Spinal cord (tissue), 10 donors: ENCODE measurements around the gene ZXDC. TPM values are rescaled to one million over a fixed set of nuclear protein-coding genes. Genes with fewer than 3 reads are reported as not detected.

Experiments
- DNase-seq, 6 donors: peaks; one replicate each; pipeline versions ENCODE4 v3.0.0 to v3.0.0-alpha.2; 2013 to 2015; ENCODE audit warnings: low spot score in 6 of 6, low read depth in 4 of 6
- H3K27ac ChIP-seq: one replicate; pipeline ENCODE4 v1.5.1; 2013; ENCODE audit warnings: low read depth, low read length, control low read depth
- H3K27me3 ChIP-seq: one replicate; pipeline ENCODE4 v1.6.1; 2013; ENCODE audit warnings: low read length; ENCODE audit not compliant: control insufficient read depth, insufficient read depth
- H3K36me3 ChIP-seq: one replicate; pipeline ENCODE4 v1.6.1; 2013; ENCODE audit warnings: low read length; ENCODE audit not compliant: control insufficient read depth, insufficient read depth
- H3K4me1 ChIP-seq: one replicate; pipeline ENCODE4 v1.6.1; 2013; ENCODE audit warnings: low read length; ENCODE audit not compliant: control insufficient read depth, insufficient read depth
- H3K4me3 ChIP-seq: one replicate; pipeline ENCODE4 v1.5.1; 2013; ENCODE audit warnings: low read depth, low read length, control low read depth
- H3K9me3 ChIP-seq: one replicate; pipeline ENCODE4 v1.6.1; 2013; ENCODE audit warnings: low read length; ENCODE audit not compliant: control insufficient read depth, insufficient read depth
- WGBS: methylation state at CpG from one replicate; pipeline ENCODE4 v1.1.5; 2013; ENCODE audit warnings: missing lambda C conversion rate; ENCODE audit not compliant: insufficient coverage; 5-methylcytosine and 5-hydroxymethylcytosine counted together
- polyA plus RNA-seq, 2 donors: library from polyadenylated mRNA; unstranded; fragments of 120-200 nt; gene quantifications; one replicate each; pipeline ENCODE4 v1.2.1, GENCODE V29; 2013; ENCODE audit not compliant: insufficient read length in 2 of 2
- total RNA-seq, 2 donors: library from RNA; depleted of rRNA in 1 of 2; stranded (reverse); fragments of 120-200 nt in 1 of 2; fragments of >200 nt in 1 of 2; gene quantifications; one replicate each; pipeline versions ENCODE4 v1.2.3 to v1.2.4, GENCODE V29; 2013 to 2014
- donor health status: healthy.

Gene ZXDC
- total and polyA plus RNA-seq, 4 donors: 22.9 to 29.4 (median 27.3) TPM

- Histone ChIP-seq H3K4me1 (peaks cover 7% of the 10 kb centered on the region), H3K27me3 (no peaks in the 10 kb centered on the region), H3K9me3 (peaks cover 6% of the 10 kb centered on the region), H3K27ac (no peak overlapping the region), H3K36me3 (peaks cover 70% of the 10 kb centered on the region), H3K4me3 (no peak overlapping the region)
- WGBS: 97% methylated on average over 9 of the region's 14 CpGs
- DNase-seq: no peak
These were observed 40.0 kb downstream of the ZXDC start for GRCh38 chr3:126435456-126436315.

- DNase-seq: no peak
- Histone ChIP-seq H3K4me1 (peaks cover 7% of the 10 kb centered on the region), H3K9me3 (peaks cover 6% of the 10 kb centered on the region), H3K27me3 (no peaks in the 10 kb centered on the region), H3K27ac (no peak overlapping the region), H3K4me3 (no peak overlapping the region), H3K36me3 (peaks cover 64% of the 10 kb centered on the region)
- 87% methylated on average over 5 of the region's 8 CpGs for WGBS
These were observed 40.7 kb downstream of the ZXDC start for GRCh38 chr3:126434931-126435411.

DNA sequence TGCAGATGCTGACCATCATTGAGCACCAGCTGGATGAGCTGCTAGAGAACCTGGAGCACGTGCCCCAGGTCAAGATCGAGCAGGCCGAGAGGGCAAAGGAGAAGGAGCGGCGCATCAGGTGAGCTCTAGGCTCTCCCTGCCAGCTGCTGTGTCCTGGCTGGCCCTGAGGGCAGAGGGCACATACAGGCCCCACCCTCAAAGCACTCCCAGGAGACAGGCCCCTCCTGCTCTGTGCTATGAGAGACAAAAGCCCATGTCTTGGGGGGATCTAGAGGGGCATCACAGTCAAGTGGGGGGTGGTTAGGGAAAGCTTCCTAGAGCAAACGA lies 41.5 kb downstream of the ZXDC start:
- 100% methylated on average over 4 of the region's 6 CpGs for WGBS
- Histone ChIP-seq H3K27me3 (no peaks in the 10 kb centered on the region), H3K4me3 (no peak overlapping the region), H3K27ac (no peak overlapping the region), H3K36me3 (peaks cover 56% of the 10 kb centered on the region), H3K9me3 (peaks cover 6% of the 10 kb centered on the region), H3K4me1 (peaks cover 7% of the 10 kb centered on the region)
- DNase-seq: no peak

- no peak overlapping the region for H3K27ac ChIP-seq
- H3K4me3 ChIP-seq: no peak overlapping the region
- H3K27me3 ChIP-seq: no peaks in the 10 kb centered on the region
- DNase-seq: peak in 2 of 6 donors; percentile 50 to 61
- peaks cover 6% of the 10 kb centered on the region for H3K9me3 ChIP-seq
- peaks cover 51% of the 10 kb centered on the region for H3K36me3 ChIP-seq
- peaks cover 7% of the 10 kb centered on the region for H3K4me1 ChIP-seq
- WGBS: 69% methylated on average over 13 of the region's 13 CpGs
These were observed 42.0 kb downstream of the ZXDC start for GRCh38 chr3:126433496-126434263.

DNA sequence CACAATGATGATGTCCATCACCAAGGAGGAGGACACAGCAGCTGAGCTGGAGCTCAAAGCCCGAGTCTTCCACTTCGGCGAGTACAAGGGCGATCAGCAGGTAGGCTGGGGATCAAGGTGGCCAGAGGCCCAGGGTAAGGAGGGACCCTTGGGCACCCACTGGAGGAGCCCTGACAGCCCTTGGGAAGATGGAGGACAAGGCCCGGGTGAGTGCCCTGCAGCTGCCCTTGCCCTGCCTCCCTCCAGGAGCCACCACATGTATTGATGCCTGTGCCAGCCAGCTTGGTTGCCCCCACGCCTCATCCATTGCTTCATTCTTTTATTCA lies 42.6 kb downstream of the ZXDC start:
- Histone ChIP-seq H3K4me3 (no peak overlapping the region), H3K27me3 (no peaks in the 10 kb centered on the region), H3K9me3 (peaks cover 6% of the 10 kb centered on the region), H3K36me3 (peaks cover 45% of the 10 kb centered on the region), H3K4me1 (peaks cover 7% of the 10 kb centered on the region), H3K27ac (no peak overlapping the region)
- DNase-seq: no peak
- 88% methylated on average over 5 of the region's 6 CpGs for WGBS

GRCh38 chr3:126432361-126433104 lies 43.2 kb downstream of the ZXDC start:
- peaks cover 7% of the 10 kb centered on the region for H3K4me1 ChIP-seq
- peaks cover 40% of the 10 kb centered on the region for H3K36me3 ChIP-seq
- no peak overlapping the region for H3K4me3 ChIP-seq
- no peaks in the 10 kb centered on the region for H3K27me3 ChIP-seq
- DNase-seq: no peak
- WGBS: 94% methylated on average over 4 of the region's 4 CpGs
- no peak overlapping the region for H3K27ac ChIP-seq
- peaks cover 6% of the 10 kb centered on the region for H3K9me3 ChIP-seq

DNA sequence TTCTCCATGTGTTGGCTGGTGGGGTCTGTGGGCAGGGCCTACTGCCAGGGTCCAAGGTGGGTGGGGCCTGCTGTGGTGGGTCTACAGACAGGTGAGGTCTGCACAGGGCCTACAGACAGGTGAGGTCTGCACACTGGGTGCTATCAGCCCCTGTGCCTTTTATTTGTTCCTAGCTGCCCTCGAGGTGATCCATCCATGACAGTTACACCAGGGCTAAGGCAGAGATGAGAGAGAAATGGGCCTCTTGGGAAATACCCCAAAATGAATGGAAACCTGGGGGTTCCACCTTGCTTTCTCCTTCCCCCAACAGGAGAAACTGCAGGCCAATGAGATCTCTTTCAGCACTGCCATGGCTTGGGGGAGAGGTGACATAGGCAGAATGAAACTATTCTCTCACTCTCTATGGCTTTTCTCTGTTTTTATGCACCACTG lies 44.6 kb downstream of the ZXDC start:
- no CpG with 5 or more reads among the region's 1 CpG for WGBS

GRCh38 chr3:126424751-126425150 lies 50.9 kb downstream of the ZXDC start:
- H3K4me1 ChIP-seq: no peaks in the 10 kb centered on the region
- H3K4me3 ChIP-seq: no peak overlapping the region
- no peak for DNase-seq
- H3K9me3 ChIP-seq: peaks cover 2% of the 10 kb centered on the region
- no peaks in the 10 kb centered on the region for H3K27me3 ChIP-seq
- 62% methylated on average over 3 of the region's 3 CpGs for WGBS
- H3K27ac ChIP-seq: no peak overlapping the region
- peaks cover 35% of the 10 kb centered on the region for H3K36me3 ChIP-seq

More for the DNA sequence above, 44.6 kb downstream of the ZXDC start:
- Histone ChIP-seq H3K27ac (no peak overlapping the region), H3K4me1 (peaks cover 7% of the 10 kb centered on the region), H3K9me3 (peaks cover 8% of the 10 kb centered on the region), H3K27me3 (no peaks in the 10 kb centered on the region), H3K4me3 (no peak overlapping the region), H3K36me3 (peaks cover 32% of the 10 kb centered on the region)
- DNase-seq: no peak

GRCh38 chr3:126424039-126424717 lies 51.5 kb downstream of the ZXDC start:
- Histone ChIP-seq H3K4me1 (no peaks in the 10 kb centered on the region), H3K27ac (no peak overlapping the region), H3K9me3 (peaks cover 2% of the 10 kb centered on the region), H3K36me3 (peaks cover 40% of the 10 kb centered on the region), H3K27me3 (no peaks in the 10 kb centered on the region), H3K4me3 (no peak overlapping the region)
- 93% methylated on average over 9 of the region's 10 CpGs for WGBS
- DNase-seq: no peak
